Subcutaneous abdominal adipose tissue (tissue), 5 donors: ENCODE data around the gene NPBWR2.

Source experiments
- H3K27ac ChIP-seq: one replicate; pipeline ENCODE4 v1.7.0; 2013; ENCODE audit warnings: low read depth, mild to moderate bottlenecking, inconsistent platforms, low read length, moderate library complexity
- H3K27me3 ChIP-seq, 5 donors: one replicate each; pipeline ENCODE4 v1.7.0; 2013; ENCODE audit warnings: low read length in 5 of 5, inconsistent platforms in 1 of 5; ENCODE audit not compliant: control insufficient read depth in 5 of 5, insufficient read depth in 4 of 5
- H3K36me3 ChIP-seq, 5 donors: one replicate each; pipeline ENCODE4 v1.7.0; 2013; ENCODE audit warnings: low read length in 5 of 5; ENCODE audit not compliant: control insufficient read depth in 5 of 5, insufficient read depth in 5 of 5
- H3K4me1 ChIP-seq, 5 donors: one replicate each; pipeline ENCODE4 v1.7.0; 2013; ENCODE audit warnings: low read length in 5 of 5, mild to moderate bottlenecking in 3 of 5, moderate library complexity in 1 of 5; ENCODE audit not compliant: control insufficient read depth in 5 of 5, insufficient read depth in 5 of 5
- H3K4me3 ChIP-seq, 5 donors: one replicate each; pipeline ENCODE4 v1.7.0; 2013; ENCODE audit warnings: low read length in 5 of 5, low read depth in 1 of 5
- H3K9ac ChIP-seq, 5 donors: one replicate each; pipeline ENCODE4 v1.7.0; 2013; ENCODE audit warnings: low read length in 5 of 5, mild to moderate bottlenecking in 4 of 5, moderate library complexity in 3 of 5
- H3K9me3 ChIP-seq, 5 donors: one replicate each; pipeline ENCODE4 v1.7.0; 2013; ENCODE audit warnings: low read length in 5 of 5; ENCODE audit not compliant: control insufficient read depth in 5 of 5
- donor health status: healthy.
- donor health status: healthy.
- donor health status: healthy.
- donor health status: healthy.
- donor health status: healthy.

Gene NPBWR2

GRCh38 chr20:64150756-64151632 is 43.6 kb upstream of the NPBWR2 start:
- H3K36me3 ChIP-seq: no peaks in the 10 kb centered on the region
- no peak overlapping the region for H3K9ac ChIP-seq
- peaks cover 0 to 4% (median 0%) of the 10 kb centered on the region in 5 donors for H3K9me3 ChIP-seq
- H3K27me3 ChIP-seq: peaks cover 8 to 27% (median 20%) of the 10 kb centered on the region in 5 donors
- H3K27ac ChIP-seq: no peak overlapping the region
- H3K4me1 ChIP-seq: no peaks in the 10 kb centered on the region
- H3K4me3 ChIP-seq: no peak overlapping the region

- Histone ChIP-seq H3K27ac (no peak overlapping the region), H3K27me3 (peaks cover 7 to 26% (median 16%) of the 10 kb centered on the region in 5 donors), H3K4me3 (no peak overlapping the region), H3K4me1 (no peaks in the 10 kb centered on the region), H3K9me3 (peaks cover 2 to 11% (median 9%) of the 10 kb centered on the region in 5 donors), H3K36me3 (no peaks in the 10 kb centered on the region), H3K9ac (no peak overlapping the region)
These were observed 42.6 kb upstream of the NPBWR2 start for GRCh38 chr20:64149809-64150560.

GRCh38 chr20:64149141-64149540 is 41.8 kb upstream of the NPBWR2 start:
- no peaks in the 10 kb centered on the region for H3K36me3 ChIP-seq
- H3K4me3 ChIP-seq: no peak overlapping the region
- H3K9ac ChIP-seq: no peak overlapping the region
- H3K4me1 ChIP-seq: no peaks in the 10 kb centered on the region
- H3K27me3 ChIP-seq: peaks cover 0 to 19% (median 12%) of the 10 kb centered on the region in 5 donors
- peaks cover 2 to 16% (median 10%) of the 10 kb centered on the region in 5 donors for H3K9me3 ChIP-seq
- H3K27ac ChIP-seq: no peak overlapping the region

- H3K9me3 ChIP-seq: peaks cover 2 to 16% (median 10%) of the 10 kb centered on the region in 5 donors
These were observed 41.2 kb upstream of the NPBWR2 start for GRCh38 chr20:64148581-64148980.

GRCh38 chr20:64146936-64147477 is 39.6 kb upstream of the NPBWR2 start:
- H3K9ac ChIP-seq: no peak overlapping the region
- peaks cover 2 to 16% (median 10%) of the 10 kb centered on the region in 5 donors for H3K9me3 ChIP-seq
- H3K36me3 ChIP-seq: no peaks in the 10 kb centered on the region
- no peak overlapping the region for H3K4me3 ChIP-seq
- H3K27ac ChIP-seq: no peak overlapping the region
- no peaks in the 10 kb centered on the region for H3K4me1 ChIP-seq
- H3K27me3 ChIP-seq: peaks cover 6 to 23% (median 10%) of the 10 kb centered on the region in 5 donors

More at GRCh38 chr20:64148581-64148980, 41.2 kb upstream of the NPBWR2 start:
- no peak overlapping the region for H3K4me3 ChIP-seq
- no peak overlapping the region for H3K9ac ChIP-seq
- no peak overlapping the region for H3K27ac ChIP-seq
- H3K4me1 ChIP-seq: no peaks in the 10 kb centered on the region
- H3K27me3 ChIP-seq: peaks cover 0 to 16% (median 8%) of the 10 kb centered on the region in 5 donors
- H3K36me3 ChIP-seq: no peaks in the 10 kb centered on the region

- H3K9ac ChIP-seq: no peak overlapping the region
- H3K9me3 ChIP-seq: peaks cover 2 to 16% (median 10%) of the 10 kb centered on the region in 5 donors
- H3K36me3 ChIP-seq: no peaks in the 10 kb centered on the region
- H3K4me3 ChIP-seq: no peak overlapping the region
- peaks cover 6 to 23% (median 10%) of the 10 kb centered on the region in 5 donors for H3K27me3 ChIP-seq
- H3K4me1 ChIP-seq: no peaks in the 10 kb centered on the region
- H3K27ac ChIP-seq: no peak overlapping the region
These were observed 39.1 kb upstream of the NPBWR2 start for GRCh38 chr20:64146301-64146935.

GRCh38 chr20:64145458-64146300 is 38.3 kb upstream of the NPBWR2 start:
- Histone ChIP-seq H3K27me3 (peaks cover 6 to 28% (median 14%) of the 10 kb centered on the region in 5 donors), H3K9ac (no peak overlapping the region), H3K4me3 (no peak overlapping the region)

GRCh38 chr20:64144144-64144912 is 37.0 kb upstream of the NPBWR2 start:
- no peak overlapping the region for H3K9ac ChIP-seq
- no peak overlapping the region for H3K27ac ChIP-seq
- H3K27me3 ChIP-seq: peaks cover 6 to 33% (median 14%) of the 10 kb centered on the region in 5 donors
- no peaks in the 10 kb centered on the region for H3K36me3 ChIP-seq
- H3K9me3 ChIP-seq: peaks cover 2 to 15% (median 10%) of the 10 kb centered on the region in 5 donors
- no peaks in the 10 kb centered on the region for H3K4me1 ChIP-seq
- no peak overlapping the region for H3K4me3 ChIP-seq

More at GRCh38 chr20:64145458-64146300, 38.3 kb upstream of the NPBWR2 start:
- H3K36me3 ChIP-seq: no peaks in the 10 kb centered on the region
- peaks cover 2 to 16% (median 10%) of the 10 kb centered on the region in 5 donors for H3K9me3 ChIP-seq
- no peak overlapping the region for H3K27ac ChIP-seq
- H3K4me1 ChIP-seq: no peaks in the 10 kb centered on the region
